Transverse colon (tissue), 4 donors: ENCODE data around the gene VPS18. TPM values are rescaled to one million over a fixed set of nuclear protein-coding genes. Genes with fewer than 3 reads are reported as not detected.
A peak's percentile ranks its signal among the peaks of the same experiment; 100 is the strongest.

Experiments used
- DNase-seq: peaks from one replicate; pipeline ENCODE4 v3.0.0-alpha.2; 2019
- H3K27ac ChIP-seq, 4 donors: fragments of 200-600 bp; sonication (generic); 2 replicates each; pipeline ENCODE4 v1.5.1; 2016 to 2018; ENCODE audit warnings: inconsistent platforms in 4 of 4
- H3K27me3 ChIP-seq: fragments of 200-600 bp; sonication (generic); 2 replicates; pipeline ENCODE4 v1.5.1; 2017; ENCODE audit warnings: inconsistent platforms
- H3K36me3 ChIP-seq, 4 donors: fragments of 200-600 bp; sonication (generic); 2 replicates each; pipeline ENCODE4 v1.5.1; 2017 to 2019; ENCODE audit warnings: inconsistent platforms in 4 of 4
- H3K4me1 ChIP-seq, 4 donors: fragments of 200-600 bp; sonication (generic); 2 replicates each; pipeline ENCODE4 v1.5.1; 2017 to 2020; ENCODE audit warnings: inconsistent platforms in 4 of 4
- H3K4me3 ChIP-seq, 4 donors: fragments of 200-600 bp; sonication (generic); 1 replicate in 1 of 4; 2 replicates in 3 of 4; pipeline versions ENCODE4 v1.5.1 to v1.6.1; 2017 to 2019; ENCODE audit warnings: inconsistent platforms in 4 of 4
- H3K9me3 ChIP-seq, 2 donors: fragments of 200-600 bp; sonication (generic); 2 replicates each; pipeline ENCODE4 v1.5.1; 2017 to 2019; ENCODE audit warnings: inconsistent platforms in 2 of 2
- EP300 ChIP-seq: sonication (generic); formaldehyde crosslinking; IDR thresholded peaks from one replicate; pipeline ENCODE4 v1.6.1; 2017; ENCODE audit warnings: antibody characterized with exemption, low read depth
- POLR2A ChIP-seq: fragments of 450-650 bp; IDR thresholded peaks from one replicate; pipeline ENCODE4 v1.6.1; 2016; ENCODE audit warnings: antibody characterized with exemption, mild to moderate bottlenecking, moderate library complexity
- POLR2AphosphoS5 ChIP-seq, 3 donors: sonication (generic); formaldehyde crosslinking; IDR thresholded peaks; one replicate each; pipeline ENCODE4 v1.6.1; 2016; ENCODE audit warnings: antibody characterized with exemption in 3 of 3
- WGBS, 2 donors: methylation state at CpG; one replicate each; pipeline ENCODE4 v1.1.5; 2018; ENCODE audit warnings: low coverage in 1 of 2; 5-methylcytosine and 5-hydroxymethylcytosine counted together
- in situ Hi-C, 4 donors: fragments of 200-750 bp; cut with MboI; loops; one replicate each; pipeline versions ENCODE4 v1.15.0 to v1.15.1; 2017; ENCODE audit warnings: low sequenced_read_pairs in 3 of 4, low pct_ligation_motif_present in 1 of 4, low pct_unique_long_range_greater_than_20kb in 1 of 4
- intact Hi-C: fragments of 100-400 bp; cut with DNase I; formaldehyde crosslinking; loops from one replicate; pipeline ENCODE4 v1.15.1; 2023; ENCODE audit warnings: low total_unique reads
- total RNA-seq, 4 donors: library from RNA; depleted of rRNA; stranded (reverse); fragments of >200 nt; gene quantifications; one replicate each; pipeline ENCODE4 v1.1.0, GENCODE V29; 2016
- TF ChIP-seq, protein P1 (sequence below), 5 experiments: fragments of 200-600 bp in 3 of 5; fragments of 450-650 bp in 2 of 5; sonication (generic) in 3 of 5; IDR thresholded peaks; 1 replicate in 2 of 5; 2 replicates in 3 of 5; pipeline ENCODE4 v1.5.1; 2016 to 2017; ENCODE audit warnings: antibody characterized with exemption in 5 of 5, inconsistent platforms in 3 of 5, mild to moderate bottlenecking in 2 of 5, moderate library complexity in 1 of 5

VPS18 gene
- total RNA-seq, 4 donors from 2014 or later: 18.3 to 58.7 (median 21.0) TPM

DNA sequence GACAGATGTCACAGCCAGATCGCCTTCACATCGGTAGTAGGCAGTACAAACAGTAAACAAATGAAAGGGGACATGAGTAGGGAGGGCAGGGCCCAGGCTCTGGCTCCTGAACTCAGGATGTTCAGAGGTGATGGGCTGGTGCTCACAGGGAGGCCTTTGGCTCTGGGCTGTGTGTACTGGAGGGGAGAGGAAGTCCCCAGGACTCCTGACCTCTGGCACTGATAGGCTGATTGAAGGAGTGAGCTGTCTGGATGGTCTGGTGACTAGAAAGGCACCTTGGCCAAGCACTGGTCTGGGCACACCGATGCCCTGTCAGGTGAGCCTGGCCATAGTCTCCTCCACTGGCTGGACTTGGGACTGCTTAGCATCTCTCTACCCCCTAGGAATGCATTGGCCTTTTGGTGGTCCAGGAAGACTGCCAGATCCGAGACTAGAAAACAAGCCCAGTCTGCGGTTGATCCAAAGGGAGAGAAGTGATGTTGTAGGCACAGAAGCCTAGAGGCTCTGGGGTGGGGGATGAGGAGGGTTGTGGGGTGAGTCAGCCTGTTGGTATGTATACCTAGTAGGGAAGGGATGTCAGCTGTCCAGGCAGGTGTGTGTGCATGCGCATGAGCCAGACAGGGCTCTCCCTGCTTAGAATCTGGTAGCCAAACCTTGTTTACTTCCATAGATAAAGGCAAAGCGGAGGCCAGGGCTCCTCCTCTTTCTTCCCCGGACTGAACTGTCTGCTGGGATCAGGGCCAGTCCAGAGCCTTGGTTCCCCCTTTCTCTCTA, 48.6 kb upstream of the VPS18 start:
- 35% methylated on average over 8 of the region's 8 CpGs; no CpG with 5 or more reads in 1 of the 2 donors for WGBS, 2 donors
- in situ Hi-C loops: no loop called here
- intact Hi-C loops: no loop called here

DNA sequence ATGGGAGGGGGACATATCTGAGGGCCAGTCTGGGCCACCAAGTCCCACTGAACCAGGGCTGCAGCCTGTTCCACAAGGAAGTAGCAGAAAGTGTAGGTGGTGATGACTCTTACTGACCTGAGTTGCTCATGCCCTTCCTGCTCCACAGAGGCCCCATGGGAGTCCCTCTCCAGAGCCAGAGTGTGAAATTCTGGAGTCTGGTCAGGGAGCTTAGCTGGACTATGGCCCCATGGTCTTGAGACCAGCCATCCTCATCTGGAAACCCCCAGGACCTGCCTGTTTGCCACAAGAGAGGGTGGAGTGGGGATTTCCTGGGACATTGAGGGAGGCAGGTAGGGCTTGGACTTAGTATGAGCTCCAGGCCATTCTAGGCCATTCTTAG, 47.4 kb upstream of the VPS18 start:
- peak; percentile 42 for DNase-seq
- peak overlapping the region in 3 of 4 donors; percentile 18 to 73 (median 69) for H3K4me3 ChIP-seq
- peaks cover 9% of the 10 kb centered on the region for H3K27me3 ChIP-seq
- H3K9me3 ChIP-seq: no peaks in the 10 kb centered on the region
- H3K4me1 ChIP-seq: peaks cover 0 to 68% (median 33%) of the 10 kb centered on the region in 4 donors
- H3K27ac ChIP-seq: peak overlapping the region; percentile 85 to 94 (median 92)
- intact Hi-C loops: no loop called here
- no peaks in the 10 kb centered on the region for H3K36me3 ChIP-seq
- in situ Hi-C loops: no loop called here
- TF ChIP-seq POLR2AphosphoS5 (IDR thresholded peaks at IDR 0.05) (peak in 1 of 3 donors; percentile 49), POLR2A (no peak)

More for the DNA sequence above, 48.6 kb upstream of the VPS18 start:
- Histone ChIP-seq H3K4me3 (peak overlapping the region in 3 of 4 donors; percentile 60 to 73 (median 69)), H3K27me3 (peaks cover 9% of the 10 kb centered on the region), H3K4me1 (peaks cover 0 to 57% (median 27%) of the 10 kb centered on the region in 4 donors), H3K27ac (peak overlapping the region; percentile 85 to 94 (median 92)), H3K9me3 (no peaks in the 10 kb centered on the region), H3K36me3 (no peaks in the 10 kb centered on the region)
- TF ChIP-seq EP300 (no peak), POLR2A (peak; percentile 93), POLR2AphosphoS5 (IDR thresholded peaks at IDR 0.05) (peak; percentile 68 to 92 (median 86))
- DNase-seq: peak; percentile 87

DNA sequence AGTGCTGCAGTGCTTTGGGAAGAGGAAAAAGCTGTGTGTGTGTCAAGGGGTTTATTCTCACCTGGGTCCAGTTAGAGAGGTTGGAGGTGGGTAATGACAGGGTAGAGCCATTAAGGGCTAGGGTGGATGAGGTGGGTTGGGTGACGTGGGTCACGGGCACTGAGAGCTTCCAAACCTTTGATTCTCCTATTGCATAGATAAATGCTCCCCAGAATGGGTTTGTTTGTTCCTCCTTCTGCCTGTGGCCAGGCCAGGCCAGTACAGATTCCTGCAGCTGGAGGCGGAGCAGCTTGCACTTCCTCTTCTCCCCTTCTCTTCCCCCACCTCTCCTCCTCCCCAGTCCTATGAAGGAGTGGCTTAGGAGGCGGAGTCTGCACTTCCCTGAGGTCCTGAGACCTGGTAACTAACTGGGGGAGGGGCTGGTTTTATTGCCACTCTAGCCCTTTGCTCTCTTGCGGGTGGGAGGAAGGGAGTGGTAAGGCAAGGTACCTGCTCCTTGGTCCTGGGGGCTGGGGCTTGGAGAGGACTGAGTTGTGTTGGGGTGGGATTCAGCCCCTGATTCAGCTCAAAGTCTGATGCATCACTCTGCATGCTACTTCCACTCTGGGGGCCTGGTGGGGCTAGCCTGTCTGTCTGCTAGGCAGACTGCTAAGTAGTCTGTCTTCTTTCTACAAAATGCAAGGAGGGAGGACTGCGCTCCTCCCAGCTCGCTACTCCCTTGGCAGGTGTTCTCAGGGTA, 46.9 kb upstream of the VPS18 start:
- Histone ChIP-seq H3K4me1 (peaks cover 0 to 73% (median 38%) of the 10 kb centered on the region in 4 donors), H3K36me3 (no peaks in the 10 kb centered on the region), H3K27ac (peak overlapping the region; percentile 85 to 94 (median 92)), H3K27me3 (peaks cover 9% of the 10 kb centered on the region), H3K4me3 (peak overlapping the region in 3 of 4 donors; percentile 18 to 73 (median 69)), H3K9me3 (no peaks in the 10 kb centered on the region)
- DNase-seq: peak; percentile 92
- in situ Hi-C loops (no loop called here), intact Hi-C loops (no loop called here)
- peak; percentile 81 for TF ChIP-seq POLR2A
- peak; percentile 87 to 92 (median 88) for TF ChIP-seq POLR2AphosphoS5 (IDR thresholded peaks at IDR 0.05)
- TF ChIP-seq, protein P1, sequence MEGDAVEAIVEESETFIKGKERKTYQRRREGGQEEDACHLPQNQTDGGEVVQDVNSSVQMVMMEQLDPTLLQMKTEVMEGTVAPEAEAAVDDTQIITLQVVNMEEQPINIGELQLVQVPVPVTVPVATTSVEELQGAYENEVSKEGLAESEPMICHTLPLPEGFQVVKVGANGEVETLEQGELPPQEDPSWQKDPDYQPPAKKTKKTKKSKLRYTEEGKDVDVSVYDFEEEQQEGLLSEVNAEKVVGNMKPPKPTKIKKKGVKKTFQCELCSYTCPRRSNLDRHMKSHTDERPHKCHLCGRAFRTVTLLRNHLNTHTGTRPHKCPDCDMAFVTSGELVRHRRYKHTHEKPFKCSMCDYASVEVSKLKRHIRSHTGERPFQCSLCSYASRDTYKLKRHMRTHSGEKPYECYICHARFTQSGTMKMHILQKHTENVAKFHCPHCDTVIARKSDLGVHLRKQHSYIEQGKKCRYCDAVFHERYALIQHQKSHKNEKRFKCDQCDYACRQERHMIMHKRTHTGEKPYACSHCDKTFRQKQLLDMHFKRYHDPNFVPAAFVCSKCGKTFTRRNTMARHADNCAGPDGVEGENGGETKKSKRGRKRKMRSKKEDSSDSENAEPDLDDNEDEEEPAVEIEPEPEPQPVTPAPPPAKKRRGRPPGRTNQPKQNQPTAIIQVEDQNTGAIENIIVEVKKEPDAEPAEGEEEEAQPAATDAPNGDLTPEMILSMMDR (IDR thresholded peaks at IDR 0.05): peak in 3 of 5 experiments; percentile 12 to 61 (median 40)
- peak; percentile 27 for TF ChIP-seq EP300
- WGBS, 2 donors: 42 to 50% methylated on average over 1 to 7 of the region's 7 CpGs

DNA sequence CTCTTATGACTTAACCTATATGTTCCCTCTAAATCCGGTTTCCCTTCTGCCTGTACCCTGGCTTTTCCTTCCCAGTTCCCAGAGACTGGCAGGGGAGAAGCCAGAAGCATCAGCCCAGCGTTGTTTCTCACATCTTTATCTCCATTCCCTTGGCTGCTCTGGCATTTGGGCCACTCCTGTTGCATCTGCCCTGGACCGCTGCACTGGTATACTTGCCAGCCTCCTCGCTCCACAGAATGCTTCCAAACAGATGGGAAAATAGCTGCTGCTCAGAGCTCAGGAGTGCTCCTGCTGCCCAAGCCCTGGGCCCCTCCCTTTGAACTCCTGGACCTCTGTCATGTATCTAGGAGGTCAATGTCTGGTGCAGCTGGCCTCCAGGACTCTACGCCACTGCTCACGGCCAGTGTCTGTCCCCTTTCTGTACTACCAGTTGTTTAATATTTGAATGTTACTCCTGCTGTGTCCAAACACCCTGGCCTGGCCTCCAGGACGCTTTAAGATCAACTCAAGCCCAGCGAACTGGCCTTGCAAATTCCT, 43.6 kb upstream of the VPS18 start:
- H3K4me3 ChIP-seq: no peak overlapping the region
- peaks cover 0 to 7% (median 0%) of the 10 kb centered on the region in 4 donors for H3K36me3 ChIP-seq
- TF ChIP-seq, protein P1 (IDR thresholded peaks at IDR 0.05): no peak
- no peak for TF ChIP-seq POLR2A
- no peak for TF ChIP-seq POLR2AphosphoS5 (IDR thresholded peaks at IDR 0.05)
- no peak for TF ChIP-seq EP300
- no peak for DNase-seq
- H3K4me1 ChIP-seq: peaks cover 0 to 64% (median 31%) of the 10 kb centered on the region in 4 donors
- whole genome bisulfite sequencing, 2 donors: 70 to 86% methylated on average over 4 to 8 of the region's 8 CpGs
- intact Hi-C loops (no loop called here), in situ Hi-C loops (no loop called here)
- H3K27ac ChIP-seq: peak overlapping the region; percentile 8 to 81 (median 77)
- no peaks in the 10 kb centered on the region for H3K9me3 ChIP-seq
- peaks cover under 1% of the 10 kb centered on the region for H3K27me3 ChIP-seq
